Right ventricle myocardium superior (tissue), 1 donor: ENCODE measurements around the gene DDX54. TPM values are rescaled to one million over a fixed set of nuclear protein-coding genes. Genes with fewer than 3 reads are reported as not detected.
"Not testable (repeated sequence)": the region's sequence is repeated elsewhere in the genome, so short reads cannot be mapped to it uniquely, and the experiment has no call there.

Experiments
- ATAC-seq: fragments of 200-7000 bp; cut with Tn5 transposase; one replicate; pipeline ENCODE4 v1.9.1; 2020; ENCODE audit warnings: mild to moderate bottlenecking; ENCODE audit not compliant: poor library complexity
- DNase-seq: peaks from one replicate; pipeline ENCODE4 v3.0.0-alpha.2; 2020
- intact Hi-C: fragments of 100-400 bp; cut with DNase I; formaldehyde crosslinking; loops from one replicate; pipeline ENCODE4 v1.11.2; 2022
- total RNA-seq: library from RNA; stranded (reverse); fragmentation: NEBNext Ultra II Directional; extraction: Animal tissue kit (Norgen Biotek cat#: 25700); gene quantifications from one replicate; pipeline ENCODE4 v1.2.1, GENCODE V29; 2021
- donor health status: DM: no; HTN: yes; CAD: no; lungs with severe emphysema.

Gene DDX54
- total RNA-seq, 1 donor from 2014 or later, result 33.6 TPM

DNA sequence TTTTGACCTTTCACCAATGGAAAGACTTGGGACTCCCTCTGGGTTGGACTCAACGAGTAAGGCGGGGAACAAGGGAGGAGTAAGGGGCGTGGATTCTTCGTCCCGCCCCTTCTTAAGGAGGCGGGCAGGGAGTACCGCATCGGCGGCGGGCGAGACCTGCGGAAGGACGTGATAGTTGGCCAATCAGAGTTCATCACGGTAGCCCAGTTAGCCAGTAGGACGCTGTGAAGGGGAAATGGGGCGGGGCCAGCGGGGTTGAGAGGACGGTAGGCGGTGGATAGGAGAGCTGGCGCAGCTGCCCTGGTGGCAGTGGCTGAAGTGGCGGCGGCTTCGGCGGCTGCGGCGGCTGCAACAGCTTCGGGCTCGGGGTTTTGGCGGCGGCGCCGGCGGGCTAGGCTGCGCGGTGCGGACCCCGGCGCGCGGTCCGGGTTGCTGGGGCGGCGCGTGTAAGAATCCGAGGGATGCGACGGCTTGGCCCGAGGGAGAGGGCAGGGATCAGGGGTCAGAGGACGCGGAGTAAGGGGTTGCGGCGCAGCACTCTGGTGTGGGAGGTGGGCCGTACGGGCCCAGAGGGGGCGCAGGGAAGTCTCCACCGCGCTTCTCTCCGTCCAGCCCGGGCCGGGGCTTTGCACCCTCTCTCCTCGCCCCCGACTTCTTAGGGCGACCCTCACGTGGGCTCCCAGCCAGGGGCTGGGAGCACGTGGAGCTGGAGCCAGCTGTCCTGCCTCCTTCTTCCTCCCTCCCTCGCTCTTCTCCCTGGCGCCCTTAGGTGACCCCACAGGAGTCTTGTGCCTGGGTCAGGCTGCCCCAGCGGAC, 36.1 kb upstream of the DDX54 start, which contains the start of gene TPCN1:
TSS of gene TPCN1 (plus strand) at position 284 of the 816 bp plus-strand sequence. CDS start 5,389 bp downstream, outside the sequence.
- ATAC-seq (peak; percentile 94), DNase-seq (peak; percentile 100)
- intact Hi-C loops, result loop anchor here (10.0 kb wide), 1 partner anchor 53 kb away; no protein-coding TSS in a partner anchor

- intact Hi-C loops, result loop anchor here (10.0 kb wide), 1 partner anchor 54 kb away; no protein-coding TSS in a partner anchor
- DNase-seq, result no peak
- no peak for ATAC-seq
These were observed 35.4 kb upstream of the DDX54 start for GRCh38 chr12:113220593-113221180.

- ATAC-seq, result no peak
- intact Hi-C loops, result no loop called here
These were observed 30.7 kb upstream of the DDX54 start for GRCh38 chr12:113216027-113216426.

GRCh38 chr12:113214895-113215400, 29.7 kb upstream of the DDX54 start:
- intact Hi-C loops, result no loop called here
- ATAC-seq, result peak; percentile 95
- peak; percentile 76 for DNase-seq

More at GRCh38 chr12:113216027-113216426, 30.7 kb upstream of the DDX54 start:
- DNase-seq, result no peak

DNA sequence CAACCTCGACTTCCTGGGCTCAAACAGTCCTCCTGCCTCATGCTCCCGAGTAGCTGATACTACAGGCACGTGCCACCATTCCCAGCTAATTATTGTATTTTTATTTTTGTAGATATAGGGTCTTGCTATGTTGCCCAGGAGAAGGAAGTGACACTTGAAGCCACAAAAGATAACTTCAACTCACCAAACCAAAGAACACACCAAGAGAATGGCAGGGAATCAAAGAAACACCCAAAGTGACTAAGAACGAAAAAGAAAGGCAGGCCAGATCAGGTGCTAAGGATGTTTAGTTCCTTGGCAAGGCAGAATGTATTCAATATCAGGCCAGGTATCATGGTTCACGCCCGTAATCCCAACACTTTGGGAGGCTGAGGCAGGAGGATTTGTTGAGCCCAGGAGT, 25.9 kb upstream of the DDX54 start:
- intact Hi-C loops, result no loop called here
- no peak for DNase-seq
- ATAC-seq, result no peak

DNA sequence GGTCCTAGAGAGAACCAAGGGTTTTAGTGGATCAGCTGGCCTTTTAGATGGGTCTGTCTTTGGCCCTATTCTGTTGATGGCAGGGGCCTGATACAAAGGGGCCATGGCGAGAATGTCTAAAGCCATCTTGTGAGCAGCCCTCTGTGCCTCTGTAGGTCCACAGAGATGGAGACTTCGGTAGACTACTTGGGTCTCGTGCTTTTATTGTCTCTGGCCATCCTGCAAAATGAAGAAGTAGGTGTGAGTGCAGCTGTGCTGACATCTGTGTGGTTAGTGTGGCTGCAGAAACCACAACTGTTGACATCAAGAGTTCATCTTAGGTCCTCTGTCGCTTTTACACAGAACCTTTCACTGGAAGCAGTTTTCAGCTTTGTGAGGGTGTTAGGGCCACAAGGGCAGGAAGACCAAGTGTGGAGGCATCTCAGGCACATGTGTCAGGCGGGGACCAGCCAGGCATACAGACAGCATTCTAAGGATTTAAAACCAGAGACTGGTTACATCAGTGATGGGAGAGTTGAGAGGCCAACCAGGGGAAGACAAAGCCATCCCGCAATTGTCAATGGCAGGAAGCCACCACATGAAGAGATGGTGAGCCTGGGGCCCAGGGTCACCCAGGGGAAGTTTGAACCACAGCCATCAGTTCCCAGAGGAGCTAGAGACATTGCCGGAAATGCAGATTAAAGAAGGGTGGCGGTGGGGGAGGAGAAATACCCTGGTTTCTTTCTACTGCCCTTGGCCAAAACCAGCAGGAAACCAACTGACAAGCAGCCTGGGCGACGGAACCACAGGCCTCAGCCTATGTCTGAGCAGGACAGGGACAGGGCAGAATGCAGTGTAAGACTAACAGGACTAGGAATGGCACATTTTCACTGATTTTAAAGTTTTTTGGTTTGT, 23.0 kb upstream of the DDX54 start:
- peak; percentile 71 for ATAC-seq
- intact Hi-C loops, result no loop called here
- DNase-seq, result peak; percentile 74

- intact Hi-C loops, result no loop called here
- no peak for ATAC-seq
These were observed 22.3 kb upstream of the DDX54 start for GRCh38 chr12:113207613-113208040.

DNA sequence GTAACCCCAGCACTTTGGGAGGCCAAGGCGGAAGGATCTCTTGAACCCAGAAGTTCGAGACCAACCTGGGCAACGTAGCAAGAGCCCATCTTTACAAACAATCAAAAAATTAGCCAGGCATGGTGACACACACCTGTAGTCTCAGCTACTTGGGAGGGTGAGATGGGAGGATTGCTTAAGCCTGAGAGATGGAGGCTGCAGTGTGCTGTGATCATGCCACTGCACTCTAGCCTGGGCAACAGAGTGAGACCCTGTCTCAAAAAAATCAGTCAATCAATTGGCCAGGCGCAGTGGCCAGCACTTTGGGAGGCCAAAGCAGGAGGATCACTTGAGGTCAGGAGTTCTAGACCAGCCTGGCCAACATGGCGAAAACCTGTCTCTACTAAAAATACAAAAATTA, 21.5 kb upstream of the DDX54 start:
- ATAC-seq, DNase-seq, intact Hi-C loops: not testable (repeated sequence)

More at GRCh38 chr12:113207613-113208040, 22.3 kb upstream of the DDX54 start:
- no peak for DNase-seq

- peak; percentile 25 for ATAC-seq
- intact Hi-C loops, result no loop called here
These were observed 19.5 kb upstream of the DDX54 start for GRCh38 chr12:113204804-113205203.

DNA sequence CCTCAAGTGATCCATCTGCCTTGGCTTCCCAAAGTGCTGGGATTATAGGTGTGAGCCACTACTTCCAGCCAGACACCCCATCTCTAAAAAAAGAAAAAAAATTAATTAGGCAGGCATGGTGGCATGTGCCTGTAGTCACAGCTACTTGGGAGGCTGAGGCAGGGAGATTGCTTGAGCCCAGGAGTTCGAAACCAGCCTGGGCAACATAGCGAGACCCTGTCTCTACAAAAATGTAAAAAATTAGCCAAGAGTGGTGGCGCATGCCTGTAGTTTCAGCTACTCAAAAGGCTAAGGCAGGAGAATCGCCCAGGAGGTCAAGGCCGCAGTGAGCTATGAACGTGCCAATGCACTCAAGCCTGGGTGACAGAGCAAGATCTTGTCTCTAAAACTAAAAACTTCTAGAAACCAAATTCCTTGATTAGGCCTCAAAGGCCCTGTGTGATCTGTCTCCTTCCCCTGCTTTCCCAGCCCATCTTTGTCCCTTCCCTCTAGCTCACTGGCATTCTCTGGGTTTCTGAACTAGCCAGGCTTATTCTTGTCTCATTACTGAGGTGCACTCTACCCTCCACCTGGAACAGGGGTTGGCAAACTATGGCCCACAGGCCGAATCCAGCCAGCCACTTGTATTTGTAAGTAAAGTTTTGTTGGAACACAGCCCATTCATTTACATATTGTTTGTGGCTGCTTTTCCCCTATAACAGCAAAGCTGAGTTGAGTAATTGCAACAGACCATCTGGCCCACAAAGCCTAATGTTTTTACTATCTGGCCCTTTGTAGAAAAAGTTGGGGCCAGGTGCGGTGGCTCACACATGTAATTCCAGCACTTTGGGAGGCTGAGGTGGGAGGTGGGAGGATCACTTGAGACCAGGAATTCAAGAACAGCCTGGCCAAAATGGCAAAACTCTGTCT, 18.8 kb upstream of the DDX54 start:
- ATAC-seq (no peak), DNase-seq (no peak)
- intact Hi-C loops, result no loop called here

More at GRCh38 chr12:113204804-113205203, 19.5 kb upstream of the DDX54 start:
- DNase-seq, result no peak

- DNase-seq, result no peak
- intact Hi-C loops, result no loop called here
- ATAC-seq, result no peak
These were observed 17.2 kb upstream of the DDX54 start for GRCh38 chr12:113202300-113203075.

- intact Hi-C loops, result no loop called here
- no peak for DNase-seq
These were observed 16.2 kb upstream of the DDX54 start for GRCh38 chr12:113201187-113202177.

DNA sequence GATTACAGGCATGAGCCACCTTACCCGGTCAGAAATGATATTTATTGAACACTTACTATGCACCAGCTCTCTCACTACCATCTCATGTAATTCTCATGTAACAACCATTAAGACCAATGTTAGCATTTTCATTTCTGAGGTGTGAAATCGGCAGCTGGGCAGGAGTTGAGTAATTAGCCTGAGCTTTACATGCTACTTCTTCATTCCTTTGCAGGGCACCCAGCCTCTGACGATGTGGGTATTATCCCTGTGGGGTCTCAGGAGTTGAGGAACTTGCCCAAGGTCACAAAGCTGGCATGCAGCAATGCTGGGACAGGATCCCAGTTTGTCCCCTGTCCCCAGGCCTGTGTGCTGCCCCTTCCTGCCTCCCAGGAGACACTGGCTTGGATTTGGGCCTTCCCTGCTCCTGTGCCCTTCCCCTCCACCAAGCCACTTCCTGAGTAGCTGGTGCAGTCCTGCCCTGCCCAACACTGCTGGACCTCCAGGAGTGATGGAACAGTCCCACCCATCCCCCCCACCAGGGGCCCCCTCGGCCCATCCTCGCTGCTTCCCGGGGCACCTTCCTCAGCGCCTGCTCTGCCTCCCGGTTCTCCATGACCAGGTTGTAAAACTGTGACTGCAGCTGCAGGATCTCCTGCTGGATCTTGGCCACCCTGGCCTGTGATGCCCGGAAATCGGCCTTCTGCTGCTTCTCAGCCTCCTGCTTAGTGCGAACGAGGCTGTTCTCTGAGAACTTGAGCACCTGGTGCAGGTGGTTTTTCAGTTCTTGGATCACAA, 14.9 kb upstream of the DDX54 start:
- ATAC-seq (no peak), DNase-seq (no peak)
- intact Hi-C loops, result no loop called here

More at GRCh38 chr12:113201187-113202177, 16.2 kb upstream of the DDX54 start:
- no peak for ATAC-seq

GRCh38 chr12:113198296-113198695, 13.0 kb upstream of the DDX54 start:
- no peak for DNase-seq
- no peak for ATAC-seq
- intact Hi-C loops, result loop anchor here (5.0 kb wide), 1 partner anchor 64 kb away; no protein-coding TSS in a partner anchor

GRCh38 chr12:113197518-113198077, 12.3 kb upstream of the DDX54 start:
- DNase-seq, result no peak
- intact Hi-C loops, result loop anchor here (5.0 kb wide), 1 partner anchor 65 kb away; no protein-coding TSS in a partner anchor
- no peak for ATAC-seq
